NCI-H1092 treated with DMSO at 0.1 percent for 48 hours (cell line): ENCODE results near the gene ADAMTS16.

Experiments used
- DNase-seq: peaks from one replicate; lab custom pipeline; 2025; lab: John Stamatoyannopoulos, UW

The ADAMTS16 gene

DNA sequence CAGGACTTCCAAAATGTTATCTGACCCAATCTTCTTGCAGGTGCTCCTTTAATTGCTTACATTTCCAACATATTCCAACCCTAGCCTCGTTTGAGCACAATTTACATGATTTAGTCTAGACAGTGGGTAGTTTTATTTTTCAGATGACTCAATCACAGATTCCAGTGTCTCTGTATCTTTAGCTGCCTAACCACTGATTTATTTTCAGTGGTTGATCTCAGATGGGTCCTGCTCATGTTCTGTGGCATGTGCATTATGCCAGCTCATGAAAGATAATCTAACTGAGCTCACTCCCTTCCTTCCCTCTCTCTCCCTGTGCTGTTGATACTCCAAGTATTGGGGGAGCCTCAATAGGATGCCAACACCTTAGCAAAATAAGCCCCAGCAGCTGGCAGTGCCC, 176.2 kb downstream of the ADAMTS16 start:
- no peak for DNase-seq

DNA sequence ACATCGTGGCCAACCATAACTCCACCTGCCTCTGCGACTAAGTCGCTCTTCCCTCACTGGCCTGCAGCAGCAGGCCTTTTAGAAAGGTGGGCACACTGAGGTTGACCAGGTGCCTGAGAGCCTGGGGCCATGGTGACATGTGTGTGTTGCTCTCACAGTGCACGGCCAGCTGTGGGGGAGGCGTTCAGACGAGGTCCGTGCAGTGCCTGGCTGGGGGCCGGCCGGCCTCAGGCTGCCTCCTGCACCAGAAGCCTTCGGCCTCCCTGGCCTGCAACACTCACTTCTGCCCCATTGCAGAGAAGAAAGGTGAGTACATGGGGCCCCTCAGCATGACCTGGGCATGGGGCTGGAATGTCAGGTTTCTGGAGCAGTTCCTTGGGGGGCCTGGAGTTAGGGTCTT, 177.8 kb downstream of the ADAMTS16 start:
- no peak for DNase-seq

DNA sequence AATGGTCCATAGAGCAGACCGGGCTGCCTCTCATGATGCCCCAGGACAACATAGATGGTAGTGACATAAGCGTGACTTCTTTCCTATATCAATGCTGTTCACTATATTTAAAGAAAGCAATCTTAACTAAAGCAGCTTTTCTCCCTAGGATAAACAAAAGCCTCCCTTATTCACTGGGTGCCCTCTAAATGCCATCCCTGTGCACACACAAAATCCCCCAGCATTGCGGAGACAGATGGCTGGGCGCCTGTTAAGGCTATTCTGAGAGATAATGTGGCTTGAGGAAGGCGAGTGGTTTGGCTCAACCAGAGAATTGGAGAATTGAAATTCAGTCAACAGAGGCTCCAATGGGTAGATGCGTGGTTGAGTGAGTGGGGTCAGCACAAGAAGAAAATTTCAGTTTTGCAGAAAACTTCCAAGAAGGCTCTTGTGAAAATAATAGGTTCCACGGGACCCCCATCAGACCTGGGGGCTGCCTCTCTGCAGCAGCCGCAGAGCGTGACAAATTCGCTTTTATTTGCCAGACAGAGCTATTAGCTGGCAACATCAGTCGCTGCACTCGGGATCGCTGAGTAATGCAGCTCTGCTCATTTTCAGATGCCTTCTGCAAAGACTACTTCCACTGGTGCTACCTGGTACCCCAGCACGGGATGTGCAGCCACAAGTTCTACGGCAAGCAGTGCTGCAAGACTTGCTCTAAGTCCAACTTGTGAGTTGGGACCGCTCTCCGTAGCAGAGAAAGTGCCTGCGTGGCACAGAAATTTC, 178.5 kb downstream of the ADAMTS16 start:
- DNase-seq, result no peak

DNA sequence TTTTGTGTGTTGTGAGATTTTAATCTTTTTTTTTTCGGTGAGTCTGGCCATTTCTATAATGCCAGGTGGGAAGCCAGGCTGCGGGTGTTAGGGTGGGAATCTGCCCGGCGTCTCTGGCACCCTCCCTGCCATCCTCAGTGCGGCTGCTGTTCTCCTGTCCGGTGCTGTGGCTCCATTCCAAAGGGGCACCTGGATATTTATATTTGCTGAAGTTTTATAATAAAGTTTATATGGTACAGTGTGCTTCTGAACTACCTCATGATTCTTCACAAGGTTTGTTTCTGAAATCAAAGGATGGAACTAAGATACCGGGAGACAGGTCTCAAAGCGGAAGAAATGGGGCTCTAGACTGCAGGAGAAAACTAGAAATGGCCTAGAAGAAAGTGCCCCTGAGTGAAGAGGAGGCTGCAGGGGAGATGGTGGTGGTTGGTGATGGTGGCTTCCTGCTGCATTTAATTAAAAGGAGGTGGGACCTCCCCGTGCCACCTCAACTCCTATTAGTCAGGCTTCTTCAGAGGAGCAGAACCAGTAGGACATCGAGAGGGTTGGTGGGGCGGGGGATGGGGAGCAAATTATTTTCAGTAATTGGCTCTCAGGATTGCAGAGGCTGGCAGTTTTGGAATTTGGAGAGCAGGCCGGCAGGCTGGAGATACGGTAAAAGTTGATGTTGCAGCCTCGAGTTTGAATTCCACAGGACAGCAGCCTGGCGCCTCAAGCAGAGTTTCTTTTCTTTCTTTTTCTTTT, 180.1 kb downstream of the ADAMTS16 start:
- DNase-seq, result no peak

DNA sequence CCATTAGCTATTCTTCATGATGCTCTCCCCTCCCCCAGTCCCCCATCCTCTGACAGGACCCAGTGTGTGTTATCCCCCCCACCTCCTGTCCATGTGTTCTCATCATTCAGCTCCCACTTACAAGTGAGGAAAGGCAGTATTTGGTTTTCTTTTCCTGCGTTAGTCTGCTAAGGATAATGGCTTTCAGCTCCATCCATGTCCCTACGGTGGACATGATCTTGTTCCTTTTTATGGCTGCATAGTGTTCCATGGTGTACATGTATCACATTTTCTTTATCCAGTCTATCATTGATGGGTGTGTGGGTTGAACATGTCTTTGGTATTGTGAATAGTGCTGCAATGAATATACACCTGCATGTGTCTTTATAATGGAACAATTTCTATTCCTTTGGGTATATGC, 181.0 kb downstream of the ADAMTS16 start:
- DNase-seq, result no peak

DNA sequence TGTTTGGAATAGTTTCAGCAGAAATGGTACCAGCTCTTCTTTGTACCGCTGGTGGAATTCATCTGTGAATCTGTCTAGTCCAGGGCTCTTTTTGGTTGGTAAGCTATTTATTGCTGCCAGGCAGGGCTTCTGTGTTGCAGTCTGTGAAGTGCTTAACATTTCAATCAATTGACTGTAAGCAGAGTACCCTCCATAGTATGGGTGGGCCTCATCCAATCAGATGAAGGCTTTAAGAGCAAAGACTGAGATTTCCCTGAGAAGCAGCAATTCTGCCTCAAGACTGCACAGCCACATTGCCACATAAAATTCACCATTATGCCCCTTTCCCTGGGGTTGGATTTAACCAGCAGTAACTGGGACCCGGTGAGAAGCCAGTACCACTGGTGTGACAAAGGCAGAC, 183.4 kb downstream of the ADAMTS16 start:
- DNase-seq, result no peak

DNA sequence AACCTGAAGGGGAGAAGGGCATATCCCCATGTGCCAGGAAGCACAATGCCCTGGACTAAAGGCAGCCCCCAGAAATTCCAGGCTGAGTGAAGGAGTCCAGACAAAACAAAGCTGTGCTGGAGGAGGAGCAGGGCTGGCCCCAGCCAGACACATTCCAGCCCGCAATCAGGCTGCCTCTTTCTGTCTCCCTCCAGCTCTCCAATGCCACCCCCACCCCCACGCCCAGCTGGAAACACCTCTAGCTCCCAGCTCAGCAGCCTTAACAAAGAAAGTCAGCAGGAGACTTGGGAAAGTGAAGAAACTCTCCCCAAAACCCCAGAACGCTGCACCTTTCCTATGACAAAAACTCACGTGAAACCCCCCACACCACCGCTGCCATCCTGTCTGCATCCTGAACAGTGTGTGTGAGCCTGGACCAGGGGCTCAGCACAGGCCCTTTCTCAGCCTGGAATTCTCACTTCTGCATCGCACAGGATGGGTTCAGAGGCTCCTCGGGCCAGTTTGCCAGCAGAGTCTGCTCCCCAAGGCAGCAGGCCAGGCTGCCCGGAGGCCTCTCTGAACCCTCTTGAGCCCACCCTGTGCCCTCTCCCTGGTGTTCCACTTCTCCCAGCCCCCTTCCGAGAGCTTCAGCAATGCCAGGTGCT, 186.1 kb downstream of the ADAMTS16 start:
- DNase-seq, result no peak

DNA sequence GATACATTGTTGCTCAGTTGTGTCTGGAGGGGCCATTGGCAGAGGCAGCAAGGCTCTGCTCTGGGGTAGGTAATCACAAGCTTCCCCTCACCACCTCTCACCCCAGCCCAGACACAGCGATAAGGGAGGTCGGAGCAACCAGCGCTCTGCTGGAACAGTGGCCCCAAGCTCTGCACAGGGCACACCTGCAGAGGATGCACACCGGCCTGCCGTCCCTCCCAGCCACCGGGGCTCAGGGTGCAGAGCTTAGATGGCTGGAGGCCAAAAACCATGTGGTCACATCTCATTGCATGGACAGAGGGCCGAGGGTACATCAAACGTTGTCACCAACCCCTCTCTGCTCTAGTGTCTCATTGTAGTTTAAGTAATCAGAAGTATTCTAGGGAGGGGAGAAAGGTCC, 187.0 kb downstream of the ADAMTS16 start:
- no peak for DNase-seq

DNA sequence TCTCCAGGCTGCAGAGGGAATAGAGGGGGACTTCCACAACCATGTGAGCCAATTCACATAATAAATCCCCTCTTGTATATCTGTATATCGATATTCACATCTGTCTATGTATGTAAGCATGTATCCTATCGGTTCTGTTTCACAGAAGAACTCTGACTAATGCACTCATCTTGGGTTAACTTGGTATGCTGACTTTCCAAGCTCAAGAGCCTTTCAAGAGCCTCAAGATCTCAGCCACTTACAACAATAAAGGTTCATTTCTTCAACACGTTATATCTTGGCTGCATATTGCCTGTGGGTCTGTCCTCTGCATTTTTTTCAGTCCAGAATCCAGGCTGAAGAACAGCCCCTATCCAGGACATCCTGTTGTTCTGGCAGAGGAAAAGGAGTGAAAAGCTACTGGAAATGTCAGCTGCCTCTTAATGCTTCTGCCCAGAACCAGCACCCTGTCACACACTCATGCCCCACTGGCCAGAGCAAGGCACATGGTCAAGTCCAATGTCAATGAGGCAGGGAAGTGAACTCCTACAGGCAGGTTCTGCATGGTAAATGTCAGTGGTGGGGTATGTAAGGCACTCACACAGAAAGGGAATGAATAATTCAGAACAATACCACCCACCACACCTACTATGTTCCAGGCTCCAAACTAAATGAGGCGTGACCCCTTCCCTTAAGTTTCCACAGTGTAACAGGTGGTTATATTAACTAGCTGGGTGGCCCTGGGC, 190.8 kb downstream of the ADAMTS16 start:
- DNase-seq, result no peak

DNA sequence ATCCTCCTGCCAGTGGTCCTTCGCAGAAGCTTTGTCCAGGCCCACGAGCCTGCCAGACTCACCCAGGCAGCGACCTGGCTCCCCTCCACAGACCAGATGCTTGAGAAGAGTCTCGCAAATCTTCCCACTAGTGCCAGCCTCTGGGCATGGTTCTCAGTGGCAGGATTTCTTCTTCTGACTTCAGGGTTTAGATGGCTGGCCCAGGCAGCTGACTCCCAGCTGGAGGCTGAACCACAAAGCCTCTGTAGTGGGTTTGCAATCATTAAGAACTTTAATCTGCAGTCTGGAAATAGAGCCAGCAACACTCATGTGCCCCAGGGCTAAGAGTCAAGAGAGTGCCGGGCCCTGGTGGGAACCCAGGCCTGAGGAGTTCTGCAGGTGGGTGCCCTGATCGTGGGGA, 191.7 kb downstream of the ADAMTS16 start:
- no peak for DNase-seq

DNA sequence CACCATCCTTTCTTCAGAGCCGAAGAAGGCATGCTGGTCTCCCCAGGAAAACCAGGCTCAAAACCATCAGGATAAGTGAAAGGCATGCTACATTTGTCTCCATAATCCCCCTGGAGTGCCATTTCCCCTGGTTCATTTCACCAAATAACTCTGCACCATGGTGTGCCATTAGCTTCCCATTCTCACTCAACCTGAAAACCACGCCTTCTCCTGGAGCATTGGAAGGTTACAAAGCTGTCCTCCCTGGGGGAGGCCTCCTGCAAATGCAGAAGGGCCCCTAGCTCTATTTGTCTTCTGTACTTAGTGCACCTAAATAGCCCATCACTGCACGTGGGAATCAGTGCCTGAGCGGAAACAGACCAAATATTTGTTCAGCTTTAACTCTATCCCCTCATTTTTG, 192.2 kb downstream of the ADAMTS16 start:
- peak; percentile 76 for DNase-seq

DNA sequence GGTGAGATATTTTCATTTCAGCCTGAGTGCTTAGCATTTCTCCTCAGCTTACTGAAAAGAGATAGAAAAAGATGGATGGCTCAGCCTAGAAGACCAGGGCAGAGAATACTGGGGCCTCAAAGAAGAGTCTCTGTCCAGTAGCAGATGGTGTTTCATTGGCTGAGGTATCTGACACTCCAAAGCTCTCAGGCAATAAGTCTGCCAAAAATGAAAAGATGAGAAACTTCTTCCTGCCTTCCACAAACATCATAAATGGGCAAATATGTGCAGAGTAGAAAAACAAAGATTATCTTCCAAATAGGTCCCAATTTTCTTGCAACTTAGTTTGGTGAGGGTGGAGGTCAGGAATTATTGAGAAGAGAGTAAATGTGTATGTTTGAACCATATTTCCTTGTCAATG, 195.0 kb downstream of the ADAMTS16 start:
- DNase-seq, result no peak

DNA sequence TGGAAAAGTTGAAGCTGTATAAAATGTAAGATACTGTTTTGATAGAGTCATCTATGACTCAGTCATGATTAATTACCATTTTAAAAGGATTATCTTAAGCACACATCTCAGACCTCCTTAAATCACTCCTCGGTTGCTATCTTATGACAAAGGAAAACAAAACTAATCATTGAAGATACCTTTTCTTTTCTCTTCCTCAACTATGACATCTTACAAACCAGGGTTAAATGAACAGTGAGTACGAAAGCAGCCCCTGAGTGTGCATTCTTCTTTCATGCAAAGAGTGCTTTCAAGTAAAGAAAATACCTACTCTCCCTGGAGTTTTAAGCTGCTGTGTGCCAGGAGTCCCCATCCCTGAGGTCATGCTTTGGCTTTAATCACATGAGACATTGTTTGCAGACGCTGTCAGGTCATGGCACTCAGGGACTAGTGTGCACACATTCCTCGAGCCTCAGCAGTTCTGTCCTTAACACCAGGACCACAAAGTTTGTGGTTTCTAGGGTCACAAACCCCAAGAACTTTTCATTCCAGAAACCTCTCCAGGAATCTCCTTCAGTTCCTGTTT, 195.7 kb downstream of the ADAMTS16 start:
- DNase-seq, result no peak

DNA sequence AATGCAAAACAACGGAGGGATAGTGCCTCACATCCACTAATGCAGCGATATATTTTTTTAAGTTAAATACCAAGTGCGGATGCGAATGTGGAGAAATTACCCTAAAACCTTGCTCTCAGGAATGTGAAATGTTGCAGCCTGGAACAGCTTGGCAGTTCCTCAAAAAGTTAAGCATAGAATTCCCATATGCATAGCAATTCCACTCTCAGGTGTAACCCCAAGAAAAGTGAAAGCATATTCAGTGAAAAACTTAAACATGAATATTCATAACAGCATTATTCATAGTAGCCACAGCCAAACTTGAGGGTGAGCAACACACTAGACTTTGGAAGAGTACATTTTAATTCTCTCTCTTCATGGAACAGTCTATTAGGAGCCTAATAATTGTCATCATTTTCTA, 199.1 kb downstream of the ADAMTS16 start:
- no peak for DNase-seq

DNA sequence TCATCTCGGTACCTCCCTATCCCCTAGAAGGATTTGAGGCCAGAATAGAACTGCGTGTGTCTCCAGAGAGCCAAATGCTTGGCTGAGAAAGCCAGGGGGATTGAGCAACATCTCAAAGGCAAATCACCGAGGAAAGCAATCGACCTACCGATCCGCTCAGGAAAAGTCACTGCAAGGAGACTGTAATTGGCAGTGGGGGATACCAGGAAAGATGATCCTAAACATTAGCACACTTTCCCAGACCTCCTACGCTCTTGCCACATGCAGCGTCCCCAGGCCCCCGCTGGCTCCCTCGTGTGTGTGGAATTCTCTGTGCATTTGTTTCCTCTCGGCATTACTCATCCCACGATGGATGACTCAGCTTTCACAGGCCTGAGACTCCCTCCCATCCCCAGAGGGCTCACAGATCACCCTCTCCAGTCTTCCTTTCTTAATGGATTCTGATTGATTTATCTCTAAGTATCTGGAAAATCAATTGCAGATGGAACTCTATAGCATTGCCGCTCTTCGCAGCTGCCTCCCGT, 200.1 kb downstream of the ADAMTS16 start:
- DNase-seq, result no peak

DNA sequence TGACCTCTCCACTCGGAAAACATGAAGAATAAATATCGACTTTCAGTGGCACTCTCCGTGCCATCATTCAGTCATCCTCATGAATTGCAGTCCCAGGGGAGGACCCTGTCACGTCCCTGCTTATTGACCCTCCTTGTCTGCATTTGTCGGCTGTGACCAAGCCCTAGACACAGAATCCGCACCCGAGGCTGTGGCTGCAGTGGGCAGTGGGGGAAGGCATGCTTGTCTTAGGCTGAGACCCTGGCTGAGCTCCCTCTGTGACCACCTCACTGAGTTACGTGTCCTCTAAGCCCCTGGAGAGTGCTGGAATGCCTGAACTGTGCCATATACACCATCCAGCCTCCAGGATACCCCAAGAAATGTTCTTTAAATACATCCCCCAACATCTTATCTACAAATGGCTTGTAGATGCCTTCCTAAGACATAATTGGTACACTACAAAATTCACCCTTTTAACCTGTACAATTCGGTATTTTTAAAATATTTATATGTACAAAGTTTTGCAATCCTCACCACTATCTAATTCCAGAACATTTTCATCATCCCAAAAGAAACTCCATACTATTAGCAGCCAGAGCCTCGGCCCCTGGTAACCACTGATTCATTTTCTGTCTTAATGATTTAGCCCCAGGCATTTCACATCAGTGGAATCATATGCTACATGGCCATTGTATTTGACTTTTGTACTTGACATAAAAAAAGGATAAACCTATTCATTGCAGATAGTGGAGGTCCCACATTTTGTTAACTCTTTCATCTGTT, 201.6 kb downstream of the ADAMTS16 start:
- DNase-seq, result no peak

DNA sequence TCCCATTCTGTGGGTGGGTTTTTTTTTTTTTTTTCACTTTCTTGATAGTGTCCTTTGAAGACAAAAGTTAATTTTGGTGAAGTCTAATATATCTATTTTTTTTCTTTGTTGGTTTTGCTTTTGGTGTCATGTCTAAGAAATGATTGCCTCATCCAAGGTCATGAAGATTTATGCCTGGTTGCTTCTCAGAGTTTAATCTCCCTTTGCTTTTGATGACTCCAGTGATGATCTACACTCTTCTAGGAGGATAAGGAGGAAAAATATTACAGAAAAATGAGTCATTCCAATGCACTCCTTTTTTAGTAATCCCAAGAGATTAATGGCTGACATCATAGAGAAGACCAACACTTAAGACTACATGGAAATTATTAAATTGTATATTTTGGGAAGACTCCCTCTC, 202.7 kb downstream of the ADAMTS16 start:
- no peak for DNase-seq

DNA sequence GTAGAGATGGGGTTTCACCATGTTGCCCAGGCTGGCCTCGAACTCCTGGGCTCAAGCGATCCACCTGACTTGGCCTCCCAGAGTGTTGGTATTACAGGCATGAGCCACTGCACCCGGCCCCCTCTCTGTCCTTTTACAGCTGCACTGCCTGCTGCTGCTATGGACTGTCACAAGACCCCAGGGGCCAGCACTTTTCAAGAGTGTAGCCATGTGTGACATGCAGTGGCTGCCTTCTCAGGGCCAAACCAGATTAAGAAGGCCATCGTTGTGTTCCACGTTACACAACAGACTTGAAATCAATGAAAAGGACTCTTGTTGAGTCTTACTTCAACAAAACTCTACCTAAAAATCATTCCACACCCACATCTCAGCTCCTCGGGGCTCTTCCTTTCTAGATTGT, 203.4 kb downstream of the ADAMTS16 start:
- DNase-seq, result no peak

DNA sequence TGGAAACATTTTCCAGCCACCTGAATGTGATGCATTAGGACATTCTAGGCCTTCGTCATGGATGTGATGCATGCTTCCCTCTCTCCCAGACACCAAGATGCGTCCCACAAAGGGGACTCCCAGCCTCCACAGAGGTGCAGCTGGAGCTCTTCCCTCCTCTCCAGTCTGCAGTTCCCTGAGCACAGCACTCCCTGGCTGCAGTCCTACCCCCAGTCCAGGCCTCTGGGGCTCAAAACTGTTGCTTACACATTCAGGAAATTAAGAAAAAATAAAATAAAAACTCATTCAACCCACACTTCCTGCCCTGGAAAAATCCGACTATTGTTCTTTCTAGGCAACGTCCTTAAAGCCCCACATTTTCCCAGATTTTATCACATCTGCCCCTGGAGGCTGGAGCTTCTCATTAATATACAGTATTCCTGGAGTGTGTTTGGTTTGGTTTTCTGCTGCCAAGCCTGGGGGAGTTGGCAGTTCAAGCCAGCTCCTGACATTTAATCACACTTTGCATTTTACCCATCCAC, 204.0 kb downstream of the ADAMTS16 start:
- peak; percentile 66 for DNase-seq

DNA sequence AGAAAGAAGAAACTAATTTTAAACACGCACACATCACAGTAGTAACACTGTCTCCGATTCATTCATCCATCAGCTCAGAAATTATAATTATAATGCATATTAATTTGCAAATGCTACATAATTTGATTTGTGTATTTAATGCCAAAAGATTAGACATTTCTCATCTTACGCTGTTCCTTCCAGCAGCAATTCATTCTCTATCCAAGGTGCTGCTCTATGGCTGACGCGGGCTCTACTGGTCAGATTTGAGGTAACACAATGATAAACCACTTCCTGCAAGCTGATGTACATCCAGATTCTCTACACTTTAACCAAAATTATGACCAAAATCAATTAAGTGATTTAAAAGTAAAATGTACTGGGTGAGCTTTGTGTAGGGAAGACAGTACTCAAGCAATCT, 204.5 kb downstream of the ADAMTS16 start:
- no peak for DNase-seq

DNA sequence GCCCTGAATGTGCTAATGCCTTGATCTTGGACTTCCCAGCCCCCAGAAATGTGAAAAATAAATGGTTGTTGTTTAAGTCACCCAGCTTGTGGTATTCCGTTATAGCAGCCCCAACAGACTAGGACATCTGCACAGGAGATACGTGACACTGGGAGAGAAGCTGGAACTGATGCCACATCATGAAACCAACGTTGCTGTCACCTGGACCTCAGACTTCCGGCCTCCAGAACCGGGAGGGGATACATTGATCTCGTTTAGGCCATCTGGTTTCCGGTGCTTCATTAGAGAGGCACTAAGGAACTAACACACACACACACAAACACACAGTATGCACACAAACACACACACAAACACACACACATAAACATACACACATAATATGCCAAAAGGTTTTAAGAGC, 207.3 kb downstream of the ADAMTS16 start:
- no peak for DNase-seq
